ENCODE data around the gene CFAP46. TPM values are rescaled to one million over a fixed set of nuclear protein-coding genes. Genes with fewer than 3 reads are reported as not detected.

The CFAP46 gene
- total RNA-seq, 2 experiments from 2014 or later, result not detected

DNA sequence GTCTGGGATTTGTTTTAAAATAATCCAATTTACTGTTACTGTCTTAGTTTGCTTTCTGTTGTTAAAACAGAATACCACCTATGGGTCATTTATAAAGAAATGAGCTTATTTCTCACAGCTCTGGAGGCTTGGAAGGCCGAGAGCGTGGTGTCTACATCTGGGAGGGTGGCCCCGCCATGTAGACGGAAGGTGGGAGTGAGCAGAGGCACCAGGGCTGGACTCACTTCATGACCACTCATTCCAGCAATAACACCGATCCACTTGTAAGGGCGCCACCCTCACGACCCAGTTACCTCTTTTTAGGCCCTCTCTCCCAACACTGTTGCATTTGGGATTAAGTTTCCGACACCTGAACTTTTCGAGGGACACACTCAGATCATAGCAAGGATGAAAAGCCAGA, 36.2 kb upstream of the CFAP46 start:
- TF ChIP-seq, protein P1, sequence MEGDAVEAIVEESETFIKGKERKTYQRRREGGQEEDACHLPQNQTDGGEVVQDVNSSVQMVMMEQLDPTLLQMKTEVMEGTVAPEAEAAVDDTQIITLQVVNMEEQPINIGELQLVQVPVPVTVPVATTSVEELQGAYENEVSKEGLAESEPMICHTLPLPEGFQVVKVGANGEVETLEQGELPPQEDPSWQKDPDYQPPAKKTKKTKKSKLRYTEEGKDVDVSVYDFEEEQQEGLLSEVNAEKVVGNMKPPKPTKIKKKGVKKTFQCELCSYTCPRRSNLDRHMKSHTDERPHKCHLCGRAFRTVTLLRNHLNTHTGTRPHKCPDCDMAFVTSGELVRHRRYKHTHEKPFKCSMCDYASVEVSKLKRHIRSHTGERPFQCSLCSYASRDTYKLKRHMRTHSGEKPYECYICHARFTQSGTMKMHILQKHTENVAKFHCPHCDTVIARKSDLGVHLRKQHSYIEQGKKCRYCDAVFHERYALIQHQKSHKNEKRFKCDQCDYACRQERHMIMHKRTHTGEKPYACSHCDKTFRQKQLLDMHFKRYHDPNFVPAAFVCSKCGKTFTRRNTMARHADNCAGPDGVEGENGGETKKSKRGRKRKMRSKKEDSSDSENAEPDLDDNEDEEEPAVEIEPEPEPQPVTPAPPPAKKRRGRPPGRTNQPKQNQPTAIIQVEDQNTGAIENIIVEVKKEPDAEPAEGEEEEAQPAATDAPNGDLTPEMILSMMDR (conservative IDR thresholded peaks at IDR 0.05; ENCODE audit: low read length), result no peak
- no peak for TF ChIP-seq EZH2phosphoT487 (IDR thresholded peaks at IDR 0.05; ENCODE audit: borderline replicate concordance, low read depth, low read length)
- ChIA-PET CTCF (ENCODE audit: unreplicated experiment) (no interaction called here), POLR2A (no interaction called here)

DNA sequence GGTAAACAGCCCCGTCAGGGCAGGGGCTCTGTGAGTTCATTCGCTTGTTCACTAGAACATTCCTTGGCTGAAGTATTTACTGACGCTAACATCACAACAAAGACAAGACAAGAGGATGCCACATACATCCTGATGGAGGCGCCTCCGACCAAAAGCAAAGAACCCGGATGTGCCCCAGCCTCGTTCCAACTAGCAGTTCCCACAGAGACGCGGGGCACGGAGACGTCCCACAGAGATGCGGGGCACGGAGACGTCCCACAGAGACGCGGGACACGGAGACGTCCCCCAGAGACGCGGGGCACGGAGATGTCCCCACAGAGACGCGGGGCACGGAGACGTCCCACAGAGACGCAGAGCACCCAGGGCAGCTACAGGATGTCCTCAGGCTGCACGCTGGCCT, 35.4 kb upstream of the CFAP46 start:
- Histone ChIP-seq H3K4me2 (ENCODE audit: low read length) (no peak overlapping the region), H3K4me3 (ENCODE audit: low read depth, low read length, poor library complexity, severe bottlenecking) (no peak overlapping the region), H3K9me2 (ENCODE audit: insufficient read depth, low read length) (no peaks in the 10 kb centered on the region), H3K79me2 (ENCODE audit: insufficient read depth, low read depth, low read length) (no peaks in the 10 kb centered on the region), H3K36me3 (ENCODE audit: insufficient read depth, low read length) (no peaks in the 10 kb centered on the region), H3K4me1 (ENCODE audit: insufficient read depth, low read length, poor library complexity, severe bottlenecking) (no peaks in the 10 kb centered on the region), H3K9me3 (ENCODE audit: low read length) (no peaks in the 10 kb centered on the region), H3K27ac (ENCODE audit: low read depth, low read length, poor library complexity, severe bottlenecking) (no peak overlapping the region), H4K20me1 (ENCODE audit: insufficient read depth, low read length) (no peaks in the 10 kb centered on the region), H2AFZ (ENCODE audit: low read length) (no peak overlapping the region)
- ChIA-PET CTCF (ENCODE audit: unreplicated experiment) (no interaction called here), POLR2A (no interaction called here)
- no TSS peak for BruUV-seq (replicated peaks)
- intact Hi-C loops (cut with micrococcal nuclease; ENCODE audit: unreplicated experiment), result no loop called here
- no peak for DNase-seq (ENCODE audit: low spot score)
- TF ChIP-seq EZH2phosphoT487 (IDR thresholded peaks at IDR 0.05; ENCODE audit: borderline replicate concordance, low read depth, low read length), result no peak
- TF ChIP-seq, protein P1 (conservative IDR thresholded peaks at IDR 0.05; ENCODE audit: low read length), result no peak

More for the DNA sequence above, 36.2 kb upstream of the CFAP46 start:
- Histone ChIP-seq H3K27ac (ENCODE audit: low read depth, low read length, poor library complexity, severe bottlenecking) (no peak overlapping the region), H3K4me2 (ENCODE audit: low read length) (no peak overlapping the region), H3K9me3 (ENCODE audit: low read length) (no peaks in the 10 kb centered on the region), H3K4me1 (ENCODE audit: insufficient read depth, low read length, poor library complexity, severe bottlenecking) (no peaks in the 10 kb centered on the region), H3K9me2 (ENCODE audit: insufficient read depth, low read length) (no peaks in the 10 kb centered on the region), H4K20me1 (ENCODE audit: insufficient read depth, low read length) (no peaks in the 10 kb centered on the region), H3K79me2 (ENCODE audit: insufficient read depth, low read depth, low read length) (no peaks in the 10 kb centered on the region), H3K4me3 (ENCODE audit: low read depth, low read length, poor library complexity, severe bottlenecking) (no peak overlapping the region), H2AFZ (ENCODE audit: low read length) (no peak overlapping the region), H3K36me3 (ENCODE audit: insufficient read depth, low read length) (no peaks in the 10 kb centered on the region)
- intact Hi-C loops (cut with micrococcal nuclease; ENCODE audit: unreplicated experiment), result no loop called here
- DNase-seq (ENCODE audit: low spot score), result no peak
- no TSS peak for BruUV-seq (replicated peaks)

DNA sequence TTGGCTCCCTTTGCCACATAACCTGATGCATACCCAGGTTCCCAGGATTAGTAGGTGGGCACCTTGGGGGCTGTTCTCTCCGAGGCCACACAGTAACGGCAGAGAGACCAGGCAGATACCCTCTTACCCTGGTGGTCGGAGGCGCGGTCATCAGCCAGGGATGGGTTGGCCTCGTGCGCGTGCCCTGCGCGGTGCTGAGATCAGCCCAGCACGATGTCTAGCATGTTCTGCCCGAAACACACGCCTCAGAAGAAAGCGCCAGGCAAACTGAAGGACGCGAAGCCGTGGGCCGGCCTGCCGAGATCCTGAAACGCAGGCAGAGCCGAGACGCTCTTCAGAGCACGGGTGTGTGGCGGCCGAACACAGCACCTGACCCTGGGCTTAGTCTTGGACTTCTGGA, 34.7 kb upstream of the CFAP46 start:
- H4K20me1 ChIP-seq (ENCODE audit: insufficient read depth, low read length), result no peaks in the 10 kb centered on the region
- H3K36me3 ChIP-seq (ENCODE audit: insufficient read depth, low read length), result no peaks in the 10 kb centered on the region
- H3K9me2 ChIP-seq (ENCODE audit: insufficient read depth, low read length), result no peaks in the 10 kb centered on the region
- TF ChIP-seq, protein P1 (conservative IDR thresholded peaks at IDR 0.05; ENCODE audit: low read length), result no peak
- no peak for TF ChIP-seq EZH2phosphoT487 (IDR thresholded peaks at IDR 0.05; ENCODE audit: borderline replicate concordance, low read depth, low read length)
- H3K4me3 ChIP-seq (ENCODE audit: low read depth, low read length, poor library complexity, severe bottlenecking), result no peak overlapping the region
- BruUV-seq (replicated peaks), result no TSS peak
- H3K9me3 ChIP-seq (ENCODE audit: low read length), result no peaks in the 10 kb centered on the region
- no peak for DNase-seq (ENCODE audit: low spot score)
- H2AFZ ChIP-seq (ENCODE audit: low read length), result no peak overlapping the region
- H3K79me2 ChIP-seq (ENCODE audit: insufficient read depth, low read depth, low read length), result no peaks in the 10 kb centered on the region
- H3K4me2 ChIP-seq (ENCODE audit: low read length), result no peak overlapping the region
- no peaks in the 10 kb centered on the region for H3K4me1 ChIP-seq (ENCODE audit: insufficient read depth, low read length, poor library complexity, severe bottlenecking)
- intact Hi-C loops (cut with micrococcal nuclease; ENCODE audit: unreplicated experiment), result no loop called here
- CTCF ChIA-PET (ENCODE audit: unreplicated experiment), result no interaction called here
- POLR2A ChIA-PET, result no interaction called here
- H3K27ac ChIP-seq (ENCODE audit: low read depth, low read length, poor library complexity, severe bottlenecking), result no peak overlapping the region
